Spinal cord (tissue), 10 donors: ENCODE measurements around the gene VTN. TPM values are rescaled to one million over a fixed set of nuclear protein-coding genes. Genes with fewer than 3 reads are reported as not detected.
A peak's percentile ranks its signal among the peaks of the same experiment; 100 is the strongest.

ENCODE experiments used
- DNase-seq, 6 donors: peaks; one replicate each; pipeline versions ENCODE4 v3.0.0 to v3.0.0-alpha.2; 2013 to 2015; ENCODE audit warnings: low spot score in 6 of 6, low read depth in 4 of 6
- H3K27ac ChIP-seq: one replicate; pipeline ENCODE4 v1.5.1; 2013; ENCODE audit warnings: low read depth, low read length, control low read depth
- H3K27me3 ChIP-seq: one replicate; pipeline ENCODE4 v1.6.1; 2013; ENCODE audit warnings: low read length; ENCODE audit not compliant: control insufficient read depth, insufficient read depth
- H3K36me3 ChIP-seq: one replicate; pipeline ENCODE4 v1.6.1; 2013; ENCODE audit warnings: low read length; ENCODE audit not compliant: control insufficient read depth, insufficient read depth
- H3K4me1 ChIP-seq: one replicate; pipeline ENCODE4 v1.6.1; 2013; ENCODE audit warnings: low read length; ENCODE audit not compliant: control insufficient read depth, insufficient read depth
- H3K4me3 ChIP-seq: one replicate; pipeline ENCODE4 v1.5.1; 2013; ENCODE audit warnings: low read depth, low read length, control low read depth
- H3K9me3 ChIP-seq: one replicate; pipeline ENCODE4 v1.6.1; 2013; ENCODE audit warnings: low read length; ENCODE audit not compliant: control insufficient read depth, insufficient read depth
- WGBS: methylation state at CpG from one replicate; pipeline ENCODE4 v1.1.5; 2013; ENCODE audit warnings: missing lambda C conversion rate; ENCODE audit not compliant: insufficient coverage; 5-methylcytosine and 5-hydroxymethylcytosine counted together
- polyA plus RNA-seq, 2 donors: library from polyadenylated mRNA; unstranded; fragments of 120-200 nt; gene quantifications; one replicate each; pipeline ENCODE4 v1.2.1, GENCODE V29; 2013; ENCODE audit not compliant: insufficient read length in 2 of 2
- total RNA-seq, 2 donors: library from RNA; depleted of rRNA in 1 of 2; stranded (reverse); fragments of 120-200 nt in 1 of 2; fragments of >200 nt in 1 of 2; gene quantifications; one replicate each; pipeline versions ENCODE4 v1.2.3 to v1.2.4, GENCODE V29; 2013 to 2014
- donor health status: healthy.

VTN gene
- total and polyA plus RNA-seq, 4 donors, result 0.40 to 3.0 (median 2.5) TPM

- Histone ChIP-seq H3K4me1 (no peaks in the 10 kb centered on the region), H3K36me3 (peaks cover 30% of the 10 kb centered on the region), H3K4me3 (no peak overlapping the region), H3K27ac (no peak overlapping the region), H3K27me3 (no peaks in the 10 kb centered on the region), H3K9me3 (no peaks in the 10 kb centered on the region)
- DNase-seq, result no peak
- 70% methylated on average over 1 of the region's 4 CpGs for WGBS
Measured at GRCh38 chr17:28328325-28328724, 41.8 kb downstream of the VTN start.

- Histone ChIP-seq H3K36me3 (peaks cover 30% of the 10 kb centered on the region), H3K4me3 (no peak overlapping the region), H3K27ac (no peak overlapping the region), H3K4me1 (no peaks in the 10 kb centered on the region), H3K27me3 (no peaks in the 10 kb centered on the region), H3K9me3 (no peaks in the 10 kb centered on the region)
- DNase-seq, result peak in 1 of 6 donors; percentile 19
- 53% methylated on average over 2 of the region's 3 CpGs for WGBS
Measured at GRCh38 chr17:28327709-28328108, 42.4 kb downstream of the VTN start.

DNA sequence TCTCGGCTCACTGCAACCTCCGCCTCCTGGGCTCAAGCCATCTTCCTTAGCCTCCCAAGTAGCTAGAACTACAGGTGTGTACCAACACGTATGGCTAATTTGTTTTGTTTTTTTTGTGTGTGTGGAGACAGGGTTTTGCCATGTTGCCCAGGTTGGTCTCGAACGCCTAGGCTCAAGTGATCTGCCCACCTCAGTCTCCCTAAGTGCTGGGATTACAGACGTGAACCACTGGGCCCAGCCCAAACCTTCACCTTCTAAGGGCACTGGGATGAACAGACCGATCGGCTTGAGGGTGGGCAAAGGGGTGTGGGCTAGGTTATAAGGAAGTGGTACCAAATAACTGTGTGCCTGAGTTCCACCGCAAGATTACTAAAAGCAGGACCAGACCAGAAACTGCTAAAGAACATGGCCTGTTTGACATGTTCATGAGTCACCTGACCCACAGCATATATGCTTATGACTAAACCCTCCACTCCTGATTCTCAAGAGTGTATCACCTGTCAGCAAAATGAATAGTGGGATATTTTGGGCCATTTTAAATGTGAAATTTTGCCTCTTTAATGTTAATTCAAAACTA is 43.0 kb downstream of the VTN start:
- WGBS, result 92% methylated on average over 6 of the region's 9 CpGs
- H3K4me3 ChIP-seq, result no peak overlapping the region
- DNase-seq, result no peak
- H3K4me1 ChIP-seq, result no peaks in the 10 kb centered on the region
- peaks cover 30% of the 10 kb centered on the region for H3K36me3 ChIP-seq
- H3K27me3 ChIP-seq, result no peaks in the 10 kb centered on the region
- no peaks in the 10 kb centered on the region for H3K9me3 ChIP-seq
- H3K27ac ChIP-seq, result no peak overlapping the region

GRCh38 chr17:28326114-28326513 is 44.0 kb downstream of the VTN start:
- DNase-seq, result no peak
- H3K27ac ChIP-seq, result no peak overlapping the region
- H3K36me3 ChIP-seq, result peaks cover 21% of the 10 kb centered on the region
- H3K4me3 ChIP-seq, result no peak overlapping the region
- 77% methylated on average over 6 of the region's 7 CpGs for WGBS
- no peaks in the 10 kb centered on the region for H3K4me1 ChIP-seq
- H3K9me3 ChIP-seq, result no peaks in the 10 kb centered on the region
- H3K27me3 ChIP-seq, result no peaks in the 10 kb centered on the region

DNA sequence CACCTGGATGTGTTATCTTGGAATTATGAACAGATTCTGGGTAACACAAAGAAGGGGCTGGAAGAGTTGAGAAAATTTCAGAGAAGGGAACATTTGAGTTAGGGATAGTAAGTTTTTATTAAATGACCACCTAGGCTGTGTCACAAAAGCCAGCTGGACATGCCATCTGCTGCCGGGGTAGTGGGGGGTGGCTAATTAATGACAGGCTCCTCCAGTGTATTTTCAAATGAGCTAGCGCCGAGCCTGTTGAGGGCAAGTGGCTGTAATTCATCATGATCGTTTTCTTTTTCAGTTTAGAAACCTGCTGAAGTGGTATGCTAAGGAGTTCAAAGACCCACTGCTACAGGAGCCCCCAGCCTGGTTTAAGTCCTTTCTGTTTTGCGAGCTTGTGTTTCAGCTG is 44.9 kb downstream of the VTN start:
- Histone ChIP-seq H3K9me3 (no peaks in the 10 kb centered on the region), H3K4me3 (no peak overlapping the region), H3K27ac (no peak overlapping the region), H3K4me1 (no peaks in the 10 kb centered on the region), H3K36me3 (peaks cover 13% of the 10 kb centered on the region), H3K27me3 (no peaks in the 10 kb centered on the region)
- no peak for DNase-seq
- WGBS, result 29% methylated on average over 4 of the region's 5 CpGs

DNA sequence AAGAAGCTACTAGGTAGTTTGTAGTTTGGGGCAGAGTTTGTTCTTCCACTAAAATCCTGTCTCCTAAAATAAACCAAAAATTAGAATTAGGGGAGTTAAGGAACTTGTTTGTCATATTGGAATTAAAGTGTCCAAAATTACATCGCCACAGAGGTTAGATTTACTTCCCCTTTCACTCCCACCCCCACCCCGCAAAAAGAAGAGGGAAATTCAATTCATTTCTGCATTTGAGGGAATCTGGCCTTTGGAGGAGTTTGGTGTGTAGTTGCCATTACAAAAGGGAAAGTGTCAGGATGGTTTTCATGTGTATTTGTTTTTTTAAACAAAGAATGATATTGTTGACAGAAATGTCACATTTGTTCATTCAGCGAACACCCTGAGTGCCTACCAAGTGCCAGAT is 45.3 kb downstream of the VTN start:
- Histone ChIP-seq H3K27ac (no peak overlapping the region), H3K4me3 (no peak overlapping the region), H3K9me3 (no peaks in the 10 kb centered on the region), H3K27me3 (no peaks in the 10 kb centered on the region), H3K36me3 (peaks cover 10% of the 10 kb centered on the region), H3K4me1 (no peaks in the 10 kb centered on the region)
- WGBS, result 50% methylated on average over 1 of the region's 3 CpGs
- DNase-seq, result no peak

DNA sequence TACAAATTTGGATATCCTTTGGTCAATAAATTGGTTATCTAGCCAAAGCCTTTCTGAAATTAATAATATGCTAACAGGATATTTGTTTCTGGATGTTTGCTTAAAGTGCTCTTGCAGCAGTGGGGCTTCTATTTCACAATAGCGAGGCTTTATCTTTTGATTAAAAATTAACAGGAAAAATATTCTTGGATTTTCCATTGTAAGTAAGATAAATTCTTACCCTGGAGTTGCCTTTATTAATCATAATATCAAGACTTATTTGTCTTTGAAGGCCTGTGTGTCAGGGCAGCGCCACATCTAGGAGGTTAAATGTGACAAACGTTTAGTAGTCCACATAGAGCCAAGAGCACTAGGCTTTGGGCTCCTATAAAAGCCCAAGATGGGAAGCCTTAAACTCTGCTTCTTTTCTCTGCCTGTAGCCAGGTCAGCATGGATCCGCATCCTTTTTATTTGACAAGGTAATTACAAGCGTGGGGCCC is 45.8 kb downstream of the VTN start:
- peaks cover 7% of the 10 kb centered on the region for H3K36me3 ChIP-seq
- H3K27me3 ChIP-seq, result no peaks in the 10 kb centered on the region
- peaks cover 4% of the 10 kb centered on the region for H3K4me1 ChIP-seq
- no peaks in the 10 kb centered on the region for H3K9me3 ChIP-seq
- no peak overlapping the region for H3K27ac ChIP-seq
- H3K4me3 ChIP-seq, result no peak overlapping the region
- 44% methylated on average over 2 of the region's 5 CpGs for WGBS
- DNase-seq, result no peak

- Histone ChIP-seq H3K4me1 (peaks cover 22% of the 10 kb centered on the region), H3K27me3 (no peaks in the 10 kb centered on the region), H3K36me3 (no peaks in the 10 kb centered on the region), H3K9me3 (no peaks in the 10 kb centered on the region), H3K4me3 (no peak overlapping the region), H3K27ac (no peak overlapping the region)
- 80% methylated on average over 2 of the region's 8 CpGs for WGBS
- DNase-seq, result no peak
Measured at GRCh38 chr17:28320215-28321061, 49.7 kb downstream of the VTN start.

GRCh38 chr17:28319598-28319935 is 50.5 kb downstream of the VTN start:
- Histone ChIP-seq H3K27ac (peak overlapping the region; percentile 85), H3K36me3 (no peaks in the 10 kb centered on the region), H3K4me1 (peaks cover 22% of the 10 kb centered on the region), H3K27me3 (no peaks in the 10 kb centered on the region), H3K4me3 (peak overlapping the region; percentile 79), H3K9me3 (no peaks in the 10 kb centered on the region)
- WGBS, result 0% methylated on average over 7 of the region's 7 CpGs
- DNase-seq, result no peak
